OCI-LY3 (cell line): Measurements from ENCODE around the gene ODAD2.

Source experiments
- EZH2phosphoT487 ChIP-seq: fragments of 200-600 bp; shearing (Covaris generic); IDR thresholded peaks from 2 replicates; pipeline ENCODE4 v1.6.1; 2018; ENCODE audit warnings: antibody characterized with exemption, mixed run types, low read depth
- TF ChIP-seq, protein P1 (sequence below): fragments of 200-600, 300-600 bp; sonication (generic); IDR thresholded peaks from 2 replicates; pipeline ENCODE4 v1.5.1; 2014; ENCODE audit warnings: antibody characterized with exemption, low read length, low read depth

GRCh38 chr10:27857616-27858015 lies 141.3 kb downstream of the ODAD2 start:
- TF ChIP-seq, protein P1, sequence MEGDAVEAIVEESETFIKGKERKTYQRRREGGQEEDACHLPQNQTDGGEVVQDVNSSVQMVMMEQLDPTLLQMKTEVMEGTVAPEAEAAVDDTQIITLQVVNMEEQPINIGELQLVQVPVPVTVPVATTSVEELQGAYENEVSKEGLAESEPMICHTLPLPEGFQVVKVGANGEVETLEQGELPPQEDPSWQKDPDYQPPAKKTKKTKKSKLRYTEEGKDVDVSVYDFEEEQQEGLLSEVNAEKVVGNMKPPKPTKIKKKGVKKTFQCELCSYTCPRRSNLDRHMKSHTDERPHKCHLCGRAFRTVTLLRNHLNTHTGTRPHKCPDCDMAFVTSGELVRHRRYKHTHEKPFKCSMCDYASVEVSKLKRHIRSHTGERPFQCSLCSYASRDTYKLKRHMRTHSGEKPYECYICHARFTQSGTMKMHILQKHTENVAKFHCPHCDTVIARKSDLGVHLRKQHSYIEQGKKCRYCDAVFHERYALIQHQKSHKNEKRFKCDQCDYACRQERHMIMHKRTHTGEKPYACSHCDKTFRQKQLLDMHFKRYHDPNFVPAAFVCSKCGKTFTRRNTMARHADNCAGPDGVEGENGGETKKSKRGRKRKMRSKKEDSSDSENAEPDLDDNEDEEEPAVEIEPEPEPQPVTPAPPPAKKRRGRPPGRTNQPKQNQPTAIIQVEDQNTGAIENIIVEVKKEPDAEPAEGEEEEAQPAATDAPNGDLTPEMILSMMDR = no peak
- TF ChIP-seq EZH2phosphoT487 = no peak
